C1 segment of cervical spinal cord (tissue), 14 donors: ENCODE results near the gene HPSE2.
"Not testable (repeated sequence)": the region's sequence is repeated elsewhere in the genome, so short reads cannot be mapped to it uniquely, and the experiment has no call there.

ENCODE experiments used
- DNase-seq, 14 donors: peaks; one replicate each; lab custom pipeline; 2025; lab: John Stamatoyannopoulos, UW

Gene HPSE2

GRCh38 chr10:98920807-98921206 lies 314.8 kb downstream of the HPSE2 start:
- DNase-seq, result no peak

GRCh38 chr10:98920360-98920759 lies 315.3 kb downstream of the HPSE2 start:
- no peak for DNase-seq

GRCh38 chr10:98919899-98920298 lies 315.8 kb downstream of the HPSE2 start:
- DNase-seq, result no peak

GRCh38 chr10:98917828-98918227 lies 317.8 kb downstream of the HPSE2 start:
- DNase-seq, result no peak

GRCh38 chr10:98916526-98917125 lies 319.0 kb downstream of the HPSE2 start:
- no peak for DNase-seq

GRCh38 chr10:98915911-98916310 lies 319.7 kb downstream of the HPSE2 start:
- DNase-seq, result no peak

GRCh38 chr10:98910546-98910945 lies 325.1 kb downstream of the HPSE2 start:
- DNase-seq, result no peak

- DNase-seq, result no peak
These were observed 325.6 kb downstream of the HPSE2 start for GRCh38 chr10:98910048-98910447.

GRCh38 chr10:98908868-98909267 lies 326.8 kb downstream of the HPSE2 start:
- no peak for DNase-seq

- not testable (repeated sequence) for DNase-seq
These were observed 327.4 kb downstream of the HPSE2 start for GRCh38 chr10:98908247-98908646.

- DNase-seq, result no peak
These were observed 334.1 kb downstream of the HPSE2 start for GRCh38 chr10:98901441-98902110.

GRCh38 chr10:98899018-98899417 lies 336.6 kb downstream of the HPSE2 start:
- DNase-seq, result no peak

GRCh38 chr10:98892523-98892922 lies 343.1 kb downstream of the HPSE2 start:
- no peak for DNase-seq

GRCh38 chr10:98886686-98887085 lies 349.0 kb downstream of the HPSE2 start:
- no peak for DNase-seq

GRCh38 chr10:98885378-98885777 lies 350.3 kb downstream of the HPSE2 start:
- DNase-seq, result no peak

- no peak for DNase-seq
These were observed 353.9 kb downstream of the HPSE2 start for GRCh38 chr10:98881789-98882188.

GRCh38 chr10:98880971-98881370 lies 354.7 kb downstream of the HPSE2 start:
- DNase-seq, result no peak

GRCh38 chr10:98878921-98879320 lies 356.7 kb downstream of the HPSE2 start:
- DNase-seq, result no peak

- no peak for DNase-seq
These were observed 357.2 kb downstream of the HPSE2 start for GRCh38 chr10:98878418-98878817.

- DNase-seq, result no peak
These were observed 373.7 kb downstream of the HPSE2 start for GRCh38 chr10:98861962-98862361.

GRCh38 chr10:98858525-98858924 lies 377.1 kb downstream of the HPSE2 start:
- no peak for DNase-seq

- no peak for DNase-seq
These were observed 380.1 kb downstream of the HPSE2 start for GRCh38 chr10:98855403-98856189.

- no peak for DNase-seq
These were observed 383.0 kb downstream of the HPSE2 start for GRCh38 chr10:98852686-98853085.
